DOHH2 (cell line): Measurements from ENCODE around the gene STRN4.

Experiments used
- EZH2phosphoT487 ChIP-seq: fragments of 200-600 bp; sonication (generic); IDR thresholded peaks from 2 replicates; pipeline ENCODE4 v1.6.1; 2017; ENCODE audit warnings: borderline replicate concordance, mild to moderate bottlenecking, antibody characterized with exemption, low read length, moderate library complexity, mixed read lengths
- TF ChIP-seq, protein P1 (sequence below): fragments of 200-600 bp; sonication (generic); IDR thresholded peaks from one replicate; pipeline ENCODE4 v1.5.1; 2014; ENCODE audit warnings: antibody characterized with exemption, mild to moderate bottlenecking, low read depth, low read length; ENCODE audit not compliant: poor library complexity, severe bottlenecking

DNA sequence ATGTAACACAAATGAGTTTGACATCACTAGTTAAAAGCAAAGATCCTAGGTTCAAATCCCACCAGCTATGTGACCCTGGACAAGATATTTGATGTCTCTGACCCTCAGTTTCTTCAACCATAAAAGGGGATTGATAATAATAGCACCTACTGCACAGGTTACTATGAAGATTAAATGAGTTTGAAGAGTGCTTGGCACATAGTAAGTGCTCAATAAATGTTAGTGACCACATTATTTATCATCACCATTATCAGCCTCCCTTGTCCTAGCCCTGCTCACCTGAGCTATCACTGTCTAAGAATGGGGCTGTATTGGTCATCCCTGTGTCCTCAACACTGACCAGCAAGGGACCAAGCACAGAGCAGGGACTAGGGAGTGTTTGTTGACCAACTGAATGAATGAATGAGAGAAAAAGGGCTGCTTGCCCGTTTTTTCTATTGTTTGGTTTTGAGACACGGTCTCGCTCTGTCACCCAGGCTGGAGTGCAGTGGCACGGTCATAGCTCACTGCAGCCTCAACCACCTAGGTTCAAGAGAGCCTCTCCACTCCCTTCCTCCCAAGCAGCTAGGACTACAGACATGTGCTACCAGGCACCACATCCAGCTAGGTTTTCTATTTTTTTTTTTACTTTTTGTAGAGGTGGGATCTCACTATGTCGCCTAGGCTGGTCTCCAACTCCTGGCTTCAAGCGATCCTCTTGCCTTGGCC, 58.7 kb downstream of the STRN4 start:
- TF ChIP-seq, protein P1, sequence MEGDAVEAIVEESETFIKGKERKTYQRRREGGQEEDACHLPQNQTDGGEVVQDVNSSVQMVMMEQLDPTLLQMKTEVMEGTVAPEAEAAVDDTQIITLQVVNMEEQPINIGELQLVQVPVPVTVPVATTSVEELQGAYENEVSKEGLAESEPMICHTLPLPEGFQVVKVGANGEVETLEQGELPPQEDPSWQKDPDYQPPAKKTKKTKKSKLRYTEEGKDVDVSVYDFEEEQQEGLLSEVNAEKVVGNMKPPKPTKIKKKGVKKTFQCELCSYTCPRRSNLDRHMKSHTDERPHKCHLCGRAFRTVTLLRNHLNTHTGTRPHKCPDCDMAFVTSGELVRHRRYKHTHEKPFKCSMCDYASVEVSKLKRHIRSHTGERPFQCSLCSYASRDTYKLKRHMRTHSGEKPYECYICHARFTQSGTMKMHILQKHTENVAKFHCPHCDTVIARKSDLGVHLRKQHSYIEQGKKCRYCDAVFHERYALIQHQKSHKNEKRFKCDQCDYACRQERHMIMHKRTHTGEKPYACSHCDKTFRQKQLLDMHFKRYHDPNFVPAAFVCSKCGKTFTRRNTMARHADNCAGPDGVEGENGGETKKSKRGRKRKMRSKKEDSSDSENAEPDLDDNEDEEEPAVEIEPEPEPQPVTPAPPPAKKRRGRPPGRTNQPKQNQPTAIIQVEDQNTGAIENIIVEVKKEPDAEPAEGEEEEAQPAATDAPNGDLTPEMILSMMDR, result no peak
- TF ChIP-seq EZH2phosphoT487, result no peak
